Panc1 (cell line): Measurements from ENCODE around the gene RIPK3. TPM values are rescaled to one million over a fixed set of nuclear protein-coding genes. Genes with fewer than 3 reads are reported as not detected.

ENCODE experiments used
- ATAC-seq: fragments of 200-7000 bp; cut with Tn5 transposase; 2 replicates; pipeline ENCODE4 v1.9.1; 2020; ENCODE audit warnings: mild to moderate bottlenecking, moderate library complexity
- BruUV-seq: library from RNA; stranded (reverse); fragments of 400-500 nt; replicated peaks from 2 replicates; lab custom pipeline; 2021; lab: Mats Ljungman, UMichigan
- CTCF ChIA-PET: fragments of 300-600 bp; sonication (Branson Sonifier 250); formaldehyde crosslinking; loops from one replicate; lab custom pipeline; 2022; ENCODE audit warnings: antibody characterized with exemption; lab: Charles Lee
- POLR2A ChIA-PET: fragments of 300-600 bp; sonication (Branson Sonifier 250); formaldehyde crosslinking; loops from one replicate; lab custom pipeline; 2022; ENCODE audit warnings: antibody characterized with exemption; lab: Charles Lee
- DNase-seq: peaks from one replicate; pipeline ENCODE4 v3.0.0-alpha.2; 2010; ENCODE audit warnings: low read depth, low spot score
- H3K27ac ChIP-seq: 2 replicates; pipeline ENCODE4 v1.5.1; 2011; ENCODE audit warnings: mild to moderate bottlenecking, low read length, inconsistent platforms
- H3K27me3 ChIP-seq: fragments of 200-500 bp; sonication (Bioruptor generic); 2 replicates; pipeline ENCODE4 v1.6.0; 2014; ENCODE audit warnings: low read length, inconsistent platforms; ENCODE audit not compliant: control insufficient read depth, insufficient read depth
- H3K36me3 ChIP-seq: fragments of 200-500 bp; sonication (Bioruptor generic); 2 replicates; pipeline ENCODE4 v1.5.1; 2014; ENCODE audit warnings: inconsistent platforms, mild to moderate bottlenecking, low read length, moderate library complexity; ENCODE audit not compliant: control insufficient read depth, insufficient read depth
- H3K4me1 ChIP-seq: 2 replicates; pipeline ENCODE4 v1.5.1; 2011; ENCODE audit warnings: inconsistent platforms, mild to moderate bottlenecking, low read length, moderate library complexity; ENCODE audit not compliant: control insufficient read depth, insufficient read depth
- H3K4me3 ChIP-seq, 2 experiments: 2 replicates each; pipeline ENCODE4 v1.5.1; 2011 to 2012; ENCODE audit warnings: low read depth in 2 of 2, low read length in 2 of 2, mild to moderate bottlenecking in 2 of 2, inconsistent platforms in 1 of 2, moderate library complexity in 1 of 2
- H3K9me3 ChIP-seq: fragments of 200-500 bp; sonication (Bioruptor generic); 2 replicates; pipeline ENCODE4 v1.5.1; 2014; ENCODE audit warnings: low read depth, mild to moderate bottlenecking, inconsistent platforms, low read length, moderate library complexity; ENCODE audit not compliant: control insufficient read depth, insufficient read depth
- POLR2AphosphoS5 ChIP-seq: IDR thresholded peaks from 2 replicates; pipeline ENCODE4 v1.6.1; 2012; ENCODE audit warnings: mild to moderate bottlenecking, low read depth, low read length, moderate library complexity
- SIN3A ChIP-seq: IDR thresholded peaks from 2 replicates; pipeline ENCODE4 v1.6.1; 2012; ENCODE audit warnings: low read depth, mild to moderate bottlenecking, low read length, moderate library complexity, borderline replicate concordance; ENCODE audit not compliant: insufficient read depth
- TCF7L2 ChIP-seq: IDR thresholded peaks from 2 replicates; pipeline ENCODE4 v1.6.1; 2011; ENCODE audit warnings: mild to moderate bottlenecking, low read depth, low read length, inconsistent platforms
- in situ Hi-C: cut with HindIII; loops from 2 replicates; pipeline ENCODE4 v1.10.0; 2016; ENCODE audit warnings: low sequenced_read_pairs, low pct_unique_long_range_greater_than_20kb
- intact Hi-C: fragments of 100-400 bp; cut with micrococcal nuclease; formaldehyde crosslinking; loops from one replicate; pipeline ENCODE4 v1.10.0; 2022; ENCODE audit not compliant: unreplicated experiment
- total RNA-seq: library from RNA; stranded (reverse); gene quantifications from one replicate; pipeline ENCODE4 v1.2.1, GENCODE V29; 2021; ENCODE audit not compliant: unreplicated experiment
- TF ChIP-seq, protein P1 (sequence below): fragments of 450-650 bp; IDR thresholded peaks from 2 replicates; pipeline ENCODE4 v1.5.1; 2017; ENCODE audit warnings: mild to moderate bottlenecking
- TF ChIP-seq, protein P2 (sequence below), 2 experiments: IDR thresholded peaks; 2 replicates each; pipeline ENCODE4 v1.6.1; 2011 to 2012; ENCODE audit warnings: low read depth in 2 of 2, control low read depth in 1 of 2, low read length in 1 of 2, mild to moderate bottlenecking in 1 of 2, moderate library complexity in 1 of 2; ENCODE audit not compliant: insufficient read depth in 1 of 2

RIPK3 gene
- total RNA-seq, 1 experiment from 2014 or later: not detected

DNA sequence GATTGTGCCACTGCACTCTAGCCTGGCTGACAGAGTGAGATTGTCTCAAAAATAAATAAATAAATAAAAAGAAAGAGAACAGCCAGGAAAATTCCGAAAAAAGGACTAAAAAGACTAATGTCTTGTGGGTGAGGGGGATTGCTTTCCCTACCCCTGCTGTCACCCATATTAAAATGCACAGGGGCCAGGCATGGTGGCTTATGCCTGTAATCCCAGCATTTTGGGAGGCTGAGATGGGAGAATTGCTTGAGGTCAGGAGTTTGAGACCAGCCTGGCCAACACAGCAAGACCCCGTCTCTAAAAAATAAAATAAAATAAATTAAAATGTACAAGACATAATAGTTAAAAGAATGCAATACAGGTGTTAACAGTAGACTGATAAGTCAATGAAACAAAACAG, 46.3 kb downstream of the RIPK3 start:
- POLR2A ChIA-PET: no interaction called here
- Histone ChIP-seq H3K36me3 (no peaks in the 10 kb centered on the region), H3K27me3 (no peaks in the 10 kb centered on the region), H3K9me3 (no peaks in the 10 kb centered on the region), H3K4me1 (no peaks in the 10 kb centered on the region), H3K27ac (no peak overlapping the region), H3K4me3 (no peak overlapping the region)
- ATAC-seq (no peak), DNase-seq (no peak)
- intact Hi-C loops: no loop called here
- no TSS peak for BruUV-seq
- CTCF ChIA-PET: no interaction called here
- TF ChIP-seq, protein P1, sequence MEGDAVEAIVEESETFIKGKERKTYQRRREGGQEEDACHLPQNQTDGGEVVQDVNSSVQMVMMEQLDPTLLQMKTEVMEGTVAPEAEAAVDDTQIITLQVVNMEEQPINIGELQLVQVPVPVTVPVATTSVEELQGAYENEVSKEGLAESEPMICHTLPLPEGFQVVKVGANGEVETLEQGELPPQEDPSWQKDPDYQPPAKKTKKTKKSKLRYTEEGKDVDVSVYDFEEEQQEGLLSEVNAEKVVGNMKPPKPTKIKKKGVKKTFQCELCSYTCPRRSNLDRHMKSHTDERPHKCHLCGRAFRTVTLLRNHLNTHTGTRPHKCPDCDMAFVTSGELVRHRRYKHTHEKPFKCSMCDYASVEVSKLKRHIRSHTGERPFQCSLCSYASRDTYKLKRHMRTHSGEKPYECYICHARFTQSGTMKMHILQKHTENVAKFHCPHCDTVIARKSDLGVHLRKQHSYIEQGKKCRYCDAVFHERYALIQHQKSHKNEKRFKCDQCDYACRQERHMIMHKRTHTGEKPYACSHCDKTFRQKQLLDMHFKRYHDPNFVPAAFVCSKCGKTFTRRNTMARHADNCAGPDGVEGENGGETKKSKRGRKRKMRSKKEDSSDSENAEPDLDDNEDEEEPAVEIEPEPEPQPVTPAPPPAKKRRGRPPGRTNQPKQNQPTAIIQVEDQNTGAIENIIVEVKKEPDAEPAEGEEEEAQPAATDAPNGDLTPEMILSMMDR: no peak
- TF ChIP-seq, protein P2, sequence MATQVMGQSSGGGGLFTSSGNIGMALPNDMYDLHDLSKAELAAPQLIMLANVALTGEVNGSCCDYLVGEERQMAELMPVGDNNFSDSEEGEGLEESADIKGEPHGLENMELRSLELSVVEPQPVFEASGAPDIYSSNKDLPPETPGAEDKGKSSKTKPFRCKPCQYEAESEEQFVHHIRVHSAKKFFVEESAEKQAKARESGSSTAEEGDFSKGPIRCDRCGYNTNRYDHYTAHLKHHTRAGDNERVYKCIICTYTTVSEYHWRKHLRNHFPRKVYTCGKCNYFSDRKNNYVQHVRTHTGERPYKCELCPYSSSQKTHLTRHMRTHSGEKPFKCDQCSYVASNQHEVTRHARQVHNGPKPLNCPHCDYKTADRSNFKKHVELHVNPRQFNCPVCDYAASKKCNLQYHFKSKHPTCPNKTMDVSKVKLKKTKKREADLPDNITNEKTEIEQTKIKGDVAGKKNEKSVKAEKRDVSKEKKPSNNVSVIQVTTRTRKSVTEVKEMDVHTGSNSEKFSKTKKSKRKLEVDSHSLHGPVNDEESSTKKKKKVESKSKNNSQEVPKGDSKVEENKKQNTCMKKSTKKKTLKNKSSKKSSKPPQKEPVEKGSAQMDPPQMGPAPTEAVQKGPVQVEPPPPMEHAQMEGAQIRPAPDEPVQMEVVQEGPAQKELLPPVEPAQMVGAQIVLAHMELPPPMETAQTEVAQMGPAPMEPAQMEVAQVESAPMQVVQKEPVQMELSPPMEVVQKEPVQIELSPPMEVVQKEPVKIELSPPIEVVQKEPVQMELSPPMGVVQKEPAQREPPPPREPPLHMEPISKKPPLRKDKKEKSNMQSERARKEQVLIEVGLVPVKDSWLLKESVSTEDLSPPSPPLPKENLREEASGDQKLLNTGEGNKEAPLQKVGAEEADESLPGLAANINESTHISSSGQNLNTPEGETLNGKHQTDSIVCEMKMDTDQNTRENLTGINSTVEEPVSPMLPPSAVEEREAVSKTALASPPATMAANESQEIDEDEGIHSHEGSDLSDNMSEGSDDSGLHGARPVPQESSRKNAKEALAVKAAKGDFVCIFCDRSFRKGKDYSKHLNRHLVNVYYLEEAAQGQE (IDR thresholded peaks at IDR 0.05; ENCODE audit: insufficient read depth in 1 of 2, low read depth in 2 of 2, low read length in 1 of 2): no peak
- TF ChIP-seq TCF7L2 (no peak), POLR2AphosphoS5 (no peak), SIN3A (no peak)
- in situ Hi-C loops: no loop called here

DNA sequence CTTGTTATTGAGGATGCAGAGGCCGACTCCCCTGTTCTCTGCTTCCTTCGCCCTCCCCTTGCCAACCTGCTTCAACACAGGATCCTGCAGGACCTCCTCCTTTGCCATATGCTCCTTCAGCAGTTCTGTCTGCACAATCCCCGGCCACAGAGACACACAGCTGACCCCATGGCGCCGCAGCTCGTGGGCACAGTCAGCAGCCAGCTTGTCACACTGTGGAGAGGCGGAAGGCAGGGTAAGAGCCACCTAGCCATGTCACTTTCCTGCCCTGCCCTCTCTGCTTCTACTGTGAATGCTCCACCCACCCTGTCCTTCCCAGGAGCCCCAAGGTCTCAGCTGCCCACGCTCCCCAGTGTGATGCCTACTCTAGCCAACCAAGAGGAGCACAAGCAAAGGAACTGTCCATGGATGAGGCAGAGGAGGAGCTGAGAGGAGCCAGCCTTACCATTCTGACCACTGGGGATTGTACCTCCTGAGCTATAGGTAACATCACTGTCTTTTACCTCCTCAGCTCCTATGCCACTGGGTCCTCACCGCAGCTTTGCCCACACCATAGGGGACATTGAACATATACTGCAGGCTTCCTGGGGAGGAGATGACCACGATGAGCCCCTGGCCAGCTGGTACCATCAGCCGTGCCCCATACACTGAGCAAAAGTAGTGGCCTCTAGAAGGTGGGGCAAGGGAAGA, 47.5 kb downstream of the RIPK3 start:
- intact Hi-C loops: no loop called here

More for the DNA sequence above, 47.5 kb downstream of the RIPK3 start:
- in situ Hi-C loops: no loop called here
- no peak overlapping the region for H3K27ac ChIP-seq
- no peaks in the 10 kb centered on the region for H3K4me1 ChIP-seq
- no peak for ATAC-seq
- no TSS peak for BruUV-seq
- no peak for DNase-seq
- no peak overlapping the region for H3K4me3 ChIP-seq
- ChIA-PET POLR2A (no interaction called here), CTCF (interaction anchor here (0.6 kb wide), 1 partner anchor 509 kb away, joined by 5 read pairs; no protein-coding TSS in a partner anchor)
- no peaks in the 10 kb centered on the region for H3K27me3 ChIP-seq
- TF ChIP-seq, protein P1: no peak
- TF ChIP-seq, protein P2 (IDR thresholded peaks at IDR 0.05; ENCODE audit: insufficient read depth in 1 of 2, low read depth in 2 of 2, low read length in 1 of 2): no peak
- no peak for TF ChIP-seq TCF7L2
- no peak for TF ChIP-seq SIN3A
- TF ChIP-seq POLR2AphosphoS5: no peak
- no peaks in the 10 kb centered on the region for H3K36me3 ChIP-seq
- no peaks in the 10 kb centered on the region for H3K9me3 ChIP-seq
